Mesothelial cell of epicardium (in vitro differentiated cells): Measurements from ENCODE around the gene RAPGEF3. TPM values are rescaled to one million over a fixed set of nuclear protein-coding genes. Genes with fewer than 3 reads are reported as not detected.
A peak's percentile ranks its signal among the peaks of the same experiment; 100 is the strongest.

Experiments
- DNase-seq, 2 experiments: peaks; one replicate each; pipeline ENCODE4 v3.0.0; 2021; ENCODE audit warnings: low spot score in 2 of 2; ENCODE audit not compliant: unreplicated experiment in 2 of 2
- H3K27ac Mint-ChIP-seq: 2 replicates; pipeline ENCODE4 v1.8.0; 2021; ENCODE audit warnings: mixed read lengths
- H3K27me3 Mint-ChIP-seq: 2 replicates; pipeline ENCODE4 v1.8.0; 2021; ENCODE audit warnings: low read depth, mixed read lengths
- H3K36me3 Mint-ChIP-seq: 2 replicates; pipeline ENCODE4 v1.8.0; 2021; ENCODE audit warnings: mixed read lengths
- H3K4me1 Mint-ChIP-seq: 2 replicates; pipeline ENCODE4 v1.8.0; 2021; ENCODE audit warnings: mixed read lengths
- H3K4me3 Mint-ChIP-seq: 2 replicates; pipeline ENCODE4 v1.8.0; 2021; ENCODE audit warnings: mild to moderate bottlenecking, moderate library complexity, mixed read lengths
- H3K9me3 Mint-ChIP-seq: 2 replicates; pipeline ENCODE4 v1.8.0; 2021; ENCODE audit warnings: mixed read lengths
- total RNA-seq: library from RNA; stranded (reverse); gene quantifications from 3 replicates; pipeline ENCODE4 v1.2.1, GENCODE V29; 2021
- TF ChIP-seq, protein P1 (sequence below): fragments of 200-600 bp; sonication (generic); IDR thresholded peaks from one replicate; pipeline ENCODE4 v1.5.0; 2021; ENCODE audit warnings: antibody characterized with exemption; ENCODE audit not compliant: unreplicated experiment

Gene RAPGEF3
- total RNA-seq, 1 donor from 2014 or later, result 19.4 TPM

DNA sequence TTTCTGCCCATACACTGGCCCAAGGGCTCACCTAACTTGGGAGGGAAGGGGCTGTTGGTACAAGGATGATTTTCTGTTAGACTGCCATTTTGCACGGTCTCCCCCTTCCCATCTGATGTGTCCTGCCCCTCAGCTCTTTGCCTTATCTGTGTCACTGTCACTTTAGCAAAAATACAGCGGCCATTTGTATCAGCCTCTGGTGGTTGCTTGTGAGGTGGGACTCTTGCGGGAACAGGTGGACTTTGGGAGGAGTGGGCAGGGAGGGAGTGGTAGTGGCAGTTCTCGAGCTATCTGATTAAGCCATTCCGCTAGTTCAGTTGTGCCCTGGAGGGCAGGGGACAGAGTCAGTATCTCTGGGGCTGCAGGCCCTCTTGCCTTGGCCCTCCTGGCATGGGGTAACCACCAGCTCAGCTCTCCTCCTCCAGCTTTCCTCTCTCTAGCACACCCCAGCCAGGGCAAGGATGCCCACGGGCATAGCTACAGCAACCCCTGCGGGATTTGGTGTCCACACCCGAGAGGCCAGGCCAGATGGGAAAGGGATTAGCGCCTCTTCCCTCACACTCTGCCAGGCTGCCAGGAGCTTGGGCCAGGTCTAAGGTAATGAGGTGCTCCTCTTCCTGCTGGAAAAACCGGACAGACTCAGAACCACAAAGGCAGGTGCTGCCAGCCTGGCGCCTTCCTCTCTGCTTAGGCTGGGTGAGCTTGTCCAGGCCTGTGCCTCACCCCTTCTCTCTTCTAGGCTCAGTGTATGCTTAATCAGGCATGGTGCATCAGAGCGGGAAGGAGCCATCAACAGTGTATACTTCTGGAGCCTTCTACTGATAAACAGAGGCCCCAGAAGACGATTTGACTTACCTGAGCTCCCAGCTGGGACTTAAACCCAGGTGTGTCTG, 23.0 kb upstream of the RAPGEF3 start:
- peak overlapping the region; percentile 53 for H3K27ac Mint-ChIP-seq

DNA sequence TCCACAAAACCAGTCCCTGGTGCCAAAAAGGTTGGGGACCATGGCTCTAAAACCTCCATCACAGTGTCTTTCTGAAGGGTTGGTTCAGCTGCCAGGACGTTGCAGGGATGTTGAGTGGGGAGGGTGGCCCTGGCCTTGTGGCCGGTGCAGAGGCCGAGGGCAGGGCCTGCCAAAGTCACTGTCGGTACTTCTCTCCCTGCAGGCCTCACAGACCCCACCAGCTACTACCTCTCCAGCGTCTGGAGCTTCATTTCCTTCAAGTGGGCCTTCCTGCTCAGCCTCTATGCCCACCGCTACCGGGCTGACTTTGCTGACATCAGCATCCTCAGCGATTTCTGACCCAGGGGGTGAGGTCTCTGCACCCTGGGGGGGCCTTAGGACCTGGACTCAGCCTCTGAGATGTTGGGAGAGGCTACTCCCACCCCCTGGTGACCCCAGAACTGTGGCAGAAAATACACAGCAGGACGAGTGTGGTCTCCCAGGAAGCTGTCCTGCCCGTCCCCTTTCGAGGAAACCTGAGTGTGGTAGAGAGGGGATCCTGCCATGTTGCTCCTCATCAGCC, 21.3 kb upstream of the RAPGEF3 start:
- Mint-ChIP-seq H3K4me1 (peaks cover 35% of the 10 kb centered on the region), H3K27ac (no peak overlapping the region), H3K36me3 (peaks cover 9% of the 10 kb centered on the region), H3K4me3 (no peak overlapping the region), H3K27me3 (no peaks in the 10 kb centered on the region), H3K9me3 (no peaks in the 10 kb centered on the region)
- DNase-seq, result no peak
- TF ChIP-seq, protein P1, sequence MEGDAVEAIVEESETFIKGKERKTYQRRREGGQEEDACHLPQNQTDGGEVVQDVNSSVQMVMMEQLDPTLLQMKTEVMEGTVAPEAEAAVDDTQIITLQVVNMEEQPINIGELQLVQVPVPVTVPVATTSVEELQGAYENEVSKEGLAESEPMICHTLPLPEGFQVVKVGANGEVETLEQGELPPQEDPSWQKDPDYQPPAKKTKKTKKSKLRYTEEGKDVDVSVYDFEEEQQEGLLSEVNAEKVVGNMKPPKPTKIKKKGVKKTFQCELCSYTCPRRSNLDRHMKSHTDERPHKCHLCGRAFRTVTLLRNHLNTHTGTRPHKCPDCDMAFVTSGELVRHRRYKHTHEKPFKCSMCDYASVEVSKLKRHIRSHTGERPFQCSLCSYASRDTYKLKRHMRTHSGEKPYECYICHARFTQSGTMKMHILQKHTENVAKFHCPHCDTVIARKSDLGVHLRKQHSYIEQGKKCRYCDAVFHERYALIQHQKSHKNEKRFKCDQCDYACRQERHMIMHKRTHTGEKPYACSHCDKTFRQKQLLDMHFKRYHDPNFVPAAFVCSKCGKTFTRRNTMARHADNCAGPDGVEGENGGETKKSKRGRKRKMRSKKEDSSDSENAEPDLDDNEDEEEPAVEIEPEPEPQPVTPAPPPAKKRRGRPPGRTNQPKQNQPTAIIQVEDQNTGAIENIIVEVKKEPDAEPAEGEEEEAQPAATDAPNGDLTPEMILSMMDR, result no peak

More for the DNA sequence above, 23.0 kb upstream of the RAPGEF3 start:
- no peaks in the 10 kb centered on the region for H3K27me3 Mint-ChIP-seq
- no peak overlapping the region for H3K4me3 Mint-ChIP-seq
- no peaks in the 10 kb centered on the region for H3K9me3 Mint-ChIP-seq
- DNase-seq, result no peak
- H3K36me3 Mint-ChIP-seq, result peaks cover 11% of the 10 kb centered on the region
- peaks cover 18% of the 10 kb centered on the region for H3K4me1 Mint-ChIP-seq
- TF ChIP-seq, protein P1, result no peak

DNA sequence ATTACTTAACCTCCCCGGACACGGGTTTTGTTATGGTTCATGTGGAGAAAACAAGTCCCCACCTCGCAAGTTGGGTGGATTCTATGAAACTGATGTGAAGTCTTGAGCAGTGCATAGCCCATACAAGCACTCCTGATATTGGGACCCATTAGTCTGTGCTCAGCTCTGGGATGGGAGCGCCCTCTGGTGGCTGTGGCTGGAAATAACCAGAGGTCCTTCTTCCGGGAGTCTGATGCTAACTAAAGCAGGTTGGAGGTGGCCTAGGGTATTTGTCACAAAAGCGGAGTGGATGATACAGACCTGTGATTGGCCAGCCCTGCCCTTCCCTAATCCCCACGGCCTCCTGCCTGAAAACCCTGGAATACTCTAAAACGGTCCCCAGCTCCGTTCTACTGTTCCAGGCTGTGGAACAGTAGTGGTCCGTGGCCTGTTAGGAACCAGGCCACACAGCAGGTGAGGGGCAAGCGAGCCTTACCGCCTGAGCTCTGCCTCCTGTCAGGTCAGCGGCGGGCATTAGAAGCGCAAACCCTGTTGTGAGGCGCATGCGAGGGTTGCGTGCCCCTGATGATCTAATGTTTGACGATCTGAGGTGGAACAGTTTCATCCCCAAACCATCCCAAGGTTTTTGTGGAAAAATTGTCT, 20.7 kb upstream of the RAPGEF3 start:
- Mint-ChIP-seq H3K36me3 (peaks cover 4% of the 10 kb centered on the region), H3K9me3 (no peaks in the 10 kb centered on the region), H3K27ac (no peak overlapping the region), H3K27me3 (no peaks in the 10 kb centered on the region), H3K4me3 (no peak overlapping the region), H3K4me1 (peaks cover 41% of the 10 kb centered on the region)
- peak; percentile 82 to 96 for DNase-seq
- TF ChIP-seq, protein P1, result peak; percentile 94

DNA sequence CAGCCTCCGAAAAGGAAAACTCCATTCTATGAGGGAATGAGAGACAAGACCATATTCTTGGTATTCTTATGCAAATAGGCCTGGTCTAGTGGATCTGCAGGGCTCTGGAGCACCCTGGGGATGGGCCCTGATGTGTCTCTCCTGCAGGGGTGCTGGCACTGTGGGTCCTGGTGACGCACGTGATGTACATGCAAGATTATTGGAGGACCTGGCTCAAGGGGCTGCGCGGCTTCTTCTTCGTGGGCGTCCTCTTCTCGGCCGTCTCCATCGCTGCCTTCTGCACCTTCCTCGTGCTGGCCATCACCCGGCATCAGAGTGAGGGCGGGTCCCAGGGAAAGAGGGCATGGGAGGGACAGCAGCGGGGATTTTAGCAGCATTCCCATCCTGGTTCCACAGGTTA, 20.2 kb upstream of the RAPGEF3 start:
- H3K9me3 Mint-ChIP-seq, result no peaks in the 10 kb centered on the region
- no peak overlapping the region for H3K4me3 Mint-ChIP-seq
- H3K27ac Mint-ChIP-seq, result no peak overlapping the region
- peaks cover 2% of the 10 kb centered on the region for H3K36me3 Mint-ChIP-seq
- no peak for DNase-seq
- peaks cover 44% of the 10 kb centered on the region for H3K4me1 Mint-ChIP-seq
- H3K27me3 Mint-ChIP-seq, result no peaks in the 10 kb centered on the region
- TF ChIP-seq, protein P1, result no peak

DNA sequence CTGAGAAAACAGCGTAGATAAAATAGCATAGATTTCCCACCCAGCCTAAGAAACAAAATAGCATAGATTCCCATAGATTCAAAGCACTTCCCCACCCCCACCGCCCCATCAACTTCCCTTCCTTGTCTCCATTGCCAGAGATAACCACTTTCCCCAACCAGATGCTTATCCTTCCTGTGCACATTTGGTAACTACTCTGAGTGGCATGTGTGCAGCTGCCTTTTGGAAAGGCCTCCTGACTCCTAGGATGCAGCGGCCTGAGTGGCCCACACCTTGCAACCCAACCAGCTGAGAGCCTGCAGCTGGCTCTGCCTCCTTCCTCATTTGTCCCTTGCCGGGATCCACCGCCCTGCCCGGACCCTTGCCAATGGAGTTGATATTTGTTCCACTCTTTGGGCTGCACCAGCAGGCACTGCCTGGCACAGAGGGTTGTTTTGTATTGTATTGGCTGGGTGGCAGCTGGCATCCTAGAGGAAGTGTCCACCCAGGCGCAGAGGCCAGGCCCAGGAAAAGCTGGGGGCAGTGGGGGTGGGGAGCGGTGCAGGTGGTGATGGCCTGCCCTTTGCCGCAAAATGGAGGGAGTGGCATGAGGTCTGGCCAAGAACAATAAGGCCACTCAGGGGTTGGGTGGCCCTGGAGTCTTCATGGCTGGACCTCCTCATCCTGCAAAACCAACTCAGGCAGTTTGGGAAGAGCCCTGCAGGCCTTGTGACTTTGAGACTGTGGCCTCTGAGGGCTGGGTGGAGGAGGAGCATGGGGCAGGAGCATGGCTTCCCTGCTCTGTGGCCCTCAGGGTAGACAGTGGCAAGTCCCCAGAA, 19.3 kb upstream of the RAPGEF3 start:
- Mint-ChIP-seq H3K4me3 (no peak overlapping the region), H3K36me3 (peaks cover 2% of the 10 kb centered on the region), H3K4me1 (peaks cover 44% of the 10 kb centered on the region), H3K9me3 (no peaks in the 10 kb centered on the region), H3K27ac (peak overlapping the region; percentile 52), H3K27me3 (no peaks in the 10 kb centered on the region)
- TF ChIP-seq, protein P1, result no peak
- DNase-seq, result no peak
